ENCODE data around the gene AK5. TPM values are rescaled to one million over a fixed set of nuclear protein-coding genes. Genes with fewer than 3 reads are reported as not detected.

Gene AK5
- total RNA-seq, 1 donor from 2014 or later = not detected

DNA sequence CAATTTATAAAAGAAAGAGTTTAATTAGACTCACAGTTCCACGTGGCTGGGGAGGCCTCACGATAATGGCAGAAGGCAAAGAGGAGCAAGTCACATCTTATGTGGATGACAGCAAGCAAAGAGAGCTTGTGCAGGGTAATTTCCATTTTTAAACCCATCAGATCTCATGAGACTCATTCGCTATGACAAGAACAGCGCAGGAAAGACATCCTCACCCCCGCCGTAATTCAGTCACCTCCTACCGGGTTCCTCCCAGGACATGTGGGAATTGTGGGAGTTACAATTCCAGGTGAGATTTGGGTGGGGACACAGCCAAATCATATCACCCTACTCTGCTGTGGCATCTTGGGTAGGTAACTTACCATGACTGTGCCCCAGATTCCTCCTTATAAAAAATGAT, 79.8 kb downstream of the AK5 start:
- H3K4me3 Mint-ChIP-seq = no peak overlapping the region
- H3K27me3 Mint-ChIP-seq (ENCODE audit: low read depth) = no peaks in the 10 kb centered on the region
- no peak overlapping the region for H3K27ac Mint-ChIP-seq
- H3K9me3 Mint-ChIP-seq = peaks cover 5% of the 10 kb centered on the region
- no peaks in the 10 kb centered on the region for H3K4me1 Mint-ChIP-seq
- H3K36me3 Mint-ChIP-seq = no peaks in the 10 kb centered on the region
- TF ChIP-seq, protein P1, sequence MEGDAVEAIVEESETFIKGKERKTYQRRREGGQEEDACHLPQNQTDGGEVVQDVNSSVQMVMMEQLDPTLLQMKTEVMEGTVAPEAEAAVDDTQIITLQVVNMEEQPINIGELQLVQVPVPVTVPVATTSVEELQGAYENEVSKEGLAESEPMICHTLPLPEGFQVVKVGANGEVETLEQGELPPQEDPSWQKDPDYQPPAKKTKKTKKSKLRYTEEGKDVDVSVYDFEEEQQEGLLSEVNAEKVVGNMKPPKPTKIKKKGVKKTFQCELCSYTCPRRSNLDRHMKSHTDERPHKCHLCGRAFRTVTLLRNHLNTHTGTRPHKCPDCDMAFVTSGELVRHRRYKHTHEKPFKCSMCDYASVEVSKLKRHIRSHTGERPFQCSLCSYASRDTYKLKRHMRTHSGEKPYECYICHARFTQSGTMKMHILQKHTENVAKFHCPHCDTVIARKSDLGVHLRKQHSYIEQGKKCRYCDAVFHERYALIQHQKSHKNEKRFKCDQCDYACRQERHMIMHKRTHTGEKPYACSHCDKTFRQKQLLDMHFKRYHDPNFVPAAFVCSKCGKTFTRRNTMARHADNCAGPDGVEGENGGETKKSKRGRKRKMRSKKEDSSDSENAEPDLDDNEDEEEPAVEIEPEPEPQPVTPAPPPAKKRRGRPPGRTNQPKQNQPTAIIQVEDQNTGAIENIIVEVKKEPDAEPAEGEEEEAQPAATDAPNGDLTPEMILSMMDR (IDR thresholded peaks at IDR 0.05; ENCODE audit: unreplicated experiment) = no peak
- no peak for DNase-seq (ENCODE audit: low spot score in 2 of 2, unreplicated experiment in 2 of 2)

DNA sequence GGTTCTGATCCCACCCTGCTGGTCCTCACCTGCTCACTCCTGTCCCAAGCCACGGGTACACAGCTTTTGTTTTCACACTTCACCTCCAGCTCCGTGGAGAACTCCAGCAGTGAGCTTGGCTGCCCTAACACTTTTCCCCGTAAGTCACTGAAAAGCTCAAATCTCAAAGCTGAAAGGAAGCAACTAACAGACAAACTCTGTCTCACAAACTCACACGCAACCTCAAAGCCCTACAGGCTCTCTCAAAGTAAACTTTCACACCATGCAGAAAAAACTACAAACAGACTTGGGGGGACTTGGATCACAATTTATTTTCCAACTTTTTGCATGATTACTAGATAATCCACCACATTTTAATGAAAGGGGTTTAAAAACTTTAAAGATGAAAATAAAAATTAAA, 88.3 kb downstream of the AK5 start:
- TF ChIP-seq, protein P1 (IDR thresholded peaks at IDR 0.05; ENCODE audit: unreplicated experiment) = no peak
- peaks cover 4% of the 10 kb centered on the region for H3K4me1 Mint-ChIP-seq
- H3K4me3 Mint-ChIP-seq = no peak overlapping the region
- peaks cover 6% of the 10 kb centered on the region for H3K27me3 Mint-ChIP-seq (ENCODE audit: low read depth)
- no peaks in the 10 kb centered on the region for H3K36me3 Mint-ChIP-seq
- no peak overlapping the region for H3K27ac Mint-ChIP-seq
- no peaks in the 10 kb centered on the region for H3K9me3 Mint-ChIP-seq
- no peak for DNase-seq (ENCODE audit: low spot score in 2 of 2, unreplicated experiment in 2 of 2)

- TF ChIP-seq, protein P1 (IDR thresholded peaks at IDR 0.05; ENCODE audit: unreplicated experiment) = no peak
- Mint-ChIP-seq H3K27ac (no peak overlapping the region), H3K4me3 (no peak overlapping the region), H3K9me3 (no peaks in the 10 kb centered on the region), H3K27me3 (ENCODE audit: low read depth) (peaks cover 6% of the 10 kb centered on the region), H3K36me3 (no peaks in the 10 kb centered on the region), H3K4me1 (peaks cover 6% of the 10 kb centered on the region)
- DNase-seq (ENCODE audit: low spot score in 2 of 2, unreplicated experiment in 2 of 2) = no peak
Measured at GRCh38 chr1:77370583-77371306, 88.9 kb downstream of the AK5 start.

DNA sequence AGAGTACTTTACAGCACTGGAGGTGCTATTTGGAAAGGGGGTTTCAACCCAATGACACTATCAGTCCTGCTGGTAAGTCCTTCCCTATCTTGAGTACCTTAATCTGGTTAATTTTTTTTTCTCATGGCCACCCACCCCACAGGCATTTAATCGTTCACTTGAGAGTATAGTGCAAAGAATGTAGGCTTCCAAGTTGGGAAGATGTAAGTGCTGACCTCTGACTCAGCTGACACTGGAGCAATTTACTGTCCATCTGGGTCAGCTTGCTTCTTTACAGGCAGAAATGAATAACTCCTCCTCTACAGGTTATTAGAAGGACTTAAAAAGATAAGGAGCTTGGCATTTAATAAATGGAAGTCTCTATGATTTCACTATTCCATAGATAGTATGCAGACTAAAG, 89.6 kb downstream of the AK5 start:
- H3K36me3 Mint-ChIP-seq = no peaks in the 10 kb centered on the region
- no peak overlapping the region for H3K27ac Mint-ChIP-seq
- TF ChIP-seq, protein P1 (IDR thresholded peaks at IDR 0.05; ENCODE audit: unreplicated experiment) = no peak
- no peaks in the 10 kb centered on the region for H3K9me3 Mint-ChIP-seq
- peaks cover 6% of the 10 kb centered on the region for H3K27me3 Mint-ChIP-seq (ENCODE audit: low read depth)
- H3K4me1 Mint-ChIP-seq = peaks cover 10% of the 10 kb centered on the region
- H3K4me3 Mint-ChIP-seq = no peak overlapping the region
- no peak for DNase-seq (ENCODE audit: low spot score in 2 of 2, unreplicated experiment in 2 of 2)

GRCh38 chr1:77373702-77374101, 91.9 kb downstream of the AK5 start:
- TF ChIP-seq, protein P1 (IDR thresholded peaks at IDR 0.05; ENCODE audit: unreplicated experiment) = no peak
- Mint-ChIP-seq H3K36me3 (no peaks in the 10 kb centered on the region), H3K27ac (no peak overlapping the region), H3K4me1 (peaks cover 14% of the 10 kb centered on the region), H3K9me3 (no peaks in the 10 kb centered on the region), H3K4me3 (no peak overlapping the region), H3K27me3 (ENCODE audit: low read depth) (peaks cover 6% of the 10 kb centered on the region)
- DNase-seq (ENCODE audit: low spot score in 2 of 2, unreplicated experiment in 2 of 2) = no peak
